H1 (cell line): ENCODE measurements around the gene TEN1. TPM values are rescaled to one million over a fixed set of nuclear protein-coding genes. Genes with fewer than 3 reads are reported as not detected.

Experiments
- CTCF ChIA-PET: fragments of 300-600 bp; sonication (Branson Sonifier 250); formaldehyde crosslinking; loops from one replicate; lab custom pipeline; 2021; ENCODE audit not compliant: partially characterized antibody; lab: Charles Lee
- POLR2A ChIA-PET: fragments of 300-600 bp; sonication (Branson Sonifier 250); formaldehyde crosslinking; loops from one replicate; lab custom pipeline; 2021; ENCODE audit warnings: inconsistent platforms; ENCODE audit not compliant: partially characterized antibody; lab: Charles Lee
- DNase-seq, 2 experiments: peaks; one replicate each; pipeline versions ENCODE4 v3.0.0 to v3.0.0-alpha.2; 2010 to 2022; ENCODE audit warnings: low spot score in 2 of 2, low read depth in 1 of 2, mixed read lengths in 1 of 2
- FAIRE-seq: peaks from 2 replicates; lab custom pipeline; 2011; peaks lifted over from hg19 to GRCh38; lab: Jason Lieb, UNC
- H2AFZ ChIP-seq: 2 replicates; pipeline ENCODE4 v1.8.1; 2012; ENCODE audit warnings: low read length, inconsistent platforms
- H2AK5ac ChIP-seq: 2 replicates; pipeline ENCODE4 v1.6.1; 2013; ENCODE audit warnings: low read depth, low read length
- H2BK120ac ChIP-seq: replicated peaks from 2 replicates; pipeline ENCODE3; 2013; ENCODE audit warnings: low read depth, low read length, inconsistent platforms
- H2BK12ac ChIP-seq: 2 replicates; pipeline ENCODE4 v1.6.1; 2013; ENCODE audit warnings: low read depth, low read length
- H2BK15ac ChIP-seq: 2 replicates; pipeline ENCODE4 v1.6.1; 2013; ENCODE audit warnings: low read length
- H2BK20ac ChIP-seq: 2 replicates; pipeline ENCODE4 v1.6.1; 2013; ENCODE audit warnings: low read length
- H2BK5ac ChIP-seq: 2 replicates; pipeline ENCODE4 v1.6.1; 2013; ENCODE audit warnings: low read depth, low read length
- H3K14ac ChIP-seq: 2 replicates; pipeline ENCODE4 v1.6.1; 2013; ENCODE audit warnings: inconsistent platforms; ENCODE audit not compliant: insufficient read length
- H3K18ac ChIP-seq: 2 replicates; pipeline ENCODE4 v1.6.1; 2013; ENCODE audit warnings: low read length; ENCODE audit errors: extremely low read depth
- H3K23ac ChIP-seq: 2 replicates; pipeline ENCODE4 v1.6.1; 2013; ENCODE audit warnings: inconsistent platforms; ENCODE audit not compliant: insufficient read length
- H3K23me2 ChIP-seq: 2 replicates; pipeline ENCODE4 v1.6.1; 2013; ENCODE audit warnings: low read depth, low read length
- H3K27ac ChIP-seq: 2 replicates; pipeline ENCODE4 v1.6.1; 2011; ENCODE audit warnings: low read depth, low read length, inconsistent platforms
- H3K27me3 ChIP-seq, 4 experiments: replicated peaks in 1 of 4; 1 replicate in 1 of 4; 2 replicates in 3 of 4; pipeline versions ENCODE4 v1.6.1 to v1.8.1; 2011 to 2013; ENCODE audit warnings: low read length in 3 of 4, mild to moderate bottlenecking in 3 of 4, inconsistent platforms in 2 of 4, mixed read lengths in 2 of 4, moderate library complexity in 1 of 4; ENCODE audit not compliant: control insufficient read depth in 3 of 4, insufficient read depth in 3 of 4; ENCODE audit errors: extremely low read depth in 1 of 4
- H3K36me3 ChIP-seq, 4 experiments: 2 replicates each; pipeline versions ENCODE4 v1.6.1 to v1.8.1; 2011 to 2013; ENCODE audit warnings: mild to moderate bottlenecking in 4 of 4, low read length in 3 of 4, moderate library complexity in 2 of 4, control low read depth in 1 of 4, inconsistent platforms in 1 of 4; ENCODE audit not compliant: insufficient read depth in 4 of 4, control insufficient read depth in 2 of 4
- H3K4ac ChIP-seq: replicated peaks from 2 replicates; pipeline ENCODE3; 2013; ENCODE audit warnings: low read length, low read depth, mixed read lengths, inconsistent platforms; ENCODE audit not compliant: insufficient read length
- H3K4me1 ChIP-seq, 4 experiments: replicated peaks in 1 of 4; 1 replicate in 1 of 4; 2 replicates in 3 of 4; pipeline versions ENCODE4 v1.6.1 to v1.8.1; 2011 to 2013; ENCODE audit warnings: low read length in 3 of 4, inconsistent platforms in 2 of 4, mixed read lengths in 1 of 4; ENCODE audit not compliant: insufficient read depth in 4 of 4, control insufficient read depth in 3 of 4
- H3K4me2 ChIP-seq, 2 experiments: 2 replicates each; pipeline versions ENCODE4 v1.6.1 to v1.8.1; 2011 to 2013; ENCODE audit warnings: low read depth in 2 of 2, low read length in 2 of 2, control low read depth in 1 of 2, inconsistent platforms in 1 of 2, mild to moderate bottlenecking in 1 of 2; ENCODE audit not compliant: insufficient read depth in 1 of 2
- H3K4me3 ChIP-seq, 4 experiments: fragments of 200-600, 300-600 bp in 1 of 4; sonication (generic), shearing (Covaris generic), sonication (Bioruptor Twin) in 1 of 4; 2 replicates each; pipeline versions ENCODE4 v1.5.1 to v1.8.1; 2011 to 2016; ENCODE audit warnings: low read length in 4 of 4, low read depth in 3 of 4, control low read depth in 2 of 4, inconsistent platforms in 2 of 4, mild to moderate bottlenecking in 2 of 4, mixed read lengths in 1 of 4, moderate library complexity in 1 of 4; ENCODE audit not compliant: insufficient read depth in 2 of 4; ENCODE audit errors: extremely low read depth in 1 of 4
- H3K56ac ChIP-seq: replicated peaks from 2 replicates; pipeline ENCODE3; 2013; ENCODE audit warnings: low read depth, mild to moderate bottlenecking, mixed read lengths, low read length, inconsistent platforms; ENCODE audit not compliant: insufficient read length
- H3K79me1 ChIP-seq: 2 replicates; pipeline ENCODE4 v1.6.1; 2013; ENCODE audit warnings: low read depth, low read length, control low read depth
- H3K79me2 ChIP-seq, 2 experiments: 2 replicates each; pipeline versions ENCODE4 v1.6.1 to v1.8.1; 2012 to 2013; ENCODE audit warnings: low read length in 2 of 2, mild to moderate bottlenecking in 2 of 2, inconsistent platforms in 1 of 2; ENCODE audit not compliant: insufficient read depth in 2 of 2, control insufficient read depth in 1 of 2
- H3K9ac ChIP-seq, 4 experiments: replicated peaks in 1 of 4; 1 replicate in 1 of 4; 2 replicates in 3 of 4; pipeline versions ENCODE4 v1.6.1 to v1.8.1; 2011 to 2013; ENCODE audit warnings: low read depth in 3 of 4, low read length in 3 of 4, control low read depth in 2 of 4, mild to moderate bottlenecking in 2 of 4, moderate library complexity in 2 of 4, inconsistent platforms in 1 of 4; ENCODE audit errors: extremely low read depth in 1 of 4
- H3K9me3 ChIP-seq, 2 experiments: 2 replicates each; pipeline versions ENCODE4 v1.6.1 to v1.8.1; 2012 to 2013; ENCODE audit warnings: mild to moderate bottlenecking in 2 of 2, moderate library complexity in 2 of 2, control low read depth in 1 of 2, inconsistent platforms in 1 of 2, low read depth in 1 of 2, low read length in 1 of 2, mixed read lengths in 1 of 2; ENCODE audit not compliant: insufficient read depth in 2 of 2
- H4K20me1 ChIP-seq, 2 experiments: replicated peaks in 1 of 2; 2 replicates each; pipeline versions ENCODE3 to v1.8.1; 2011 to 2013; ENCODE audit warnings: inconsistent platforms in 2 of 2, low read length in 2 of 2, mild to moderate bottlenecking in 1 of 2; ENCODE audit not compliant: insufficient read depth in 2 of 2, control insufficient read depth in 1 of 2
- H4K5ac ChIP-seq: 2 replicates; pipeline ENCODE4 v1.6.1; 2013; ENCODE audit warnings: low read length, low read depth, mixed read lengths, inconsistent platforms; ENCODE audit not compliant: insufficient read length
- H4K8ac ChIP-seq: 2 replicates; pipeline ENCODE4 v1.8.0; 2013; ENCODE audit warnings: mild to moderate bottlenecking, moderate library complexity, low read length, inconsistent platforms; ENCODE audit not compliant: insufficient read depth; ENCODE audit errors: extremely low read depth
- H4K91ac ChIP-seq: replicated peaks from 2 replicates; pipeline ENCODE3; 2013; ENCODE audit warnings: low read length, mixed read lengths, inconsistent platforms; ENCODE audit not compliant: insufficient read length
- ATF3 ChIP-seq: IDR thresholded peaks from 2 replicates; pipeline ENCODE4 v1.6.1; 2011; ENCODE audit warnings: low read depth, mild to moderate bottlenecking, low read length; ENCODE audit not compliant: insufficient read depth
- BACH1 ChIP-seq: IDR thresholded peaks from 2 replicates; pipeline ENCODE4 v1.6.1; 2012; ENCODE audit warnings: low read length, improper control_type of control experiment
- HDAC2 ChIP-seq, 2 experiments: fragments of 300-600 bp in 1 of 2; sonication (generic) in 1 of 2; IDR thresholded peaks; 2 replicates each; pipeline ENCODE4 v1.6.1; 2011 to 2012; ENCODE audit warnings: low read depth in 2 of 2, low read length in 2 of 2, mild to moderate bottlenecking in 2 of 2, moderate library complexity in 2 of 2, borderline replicate concordance in 1 of 2, inconsistent platforms in 1 of 2
- KDM1A ChIP-seq: fragments of 200-600, 300-600 bp; sonication (generic); IDR thresholded peaks from 2 replicates; pipeline ENCODE4 v1.7.1; 2016; ENCODE audit warnings: mild to moderate bottlenecking, low read length, borderline replicate concordance
- RAD21 ChIP-seq, 2 experiments: IDR thresholded peaks in 1 of 2; conservative IDR thresholded peaks in 1 of 2; 2 replicates each; pipeline ENCODE4 v1.6.1; 2011; ENCODE audit warnings: low read depth in 2 of 2, low read length in 2 of 2, improper control_type of control experiment in 1 of 2, inconsistent platforms in 1 of 2, mild to moderate bottlenecking in 1 of 2, moderate library complexity in 1 of 2
- SIRT6 ChIP-seq: IDR thresholded peaks from one replicate; pipeline ENCODE4 v1.7.1; 2012; ENCODE audit warnings: low read length, inconsistent platforms
- SIX5 ChIP-seq: IDR thresholded peaks from 2 replicates; pipeline ENCODE4 v1.6.1; 2011; ENCODE audit warnings: mild to moderate bottlenecking, low read depth, low read length
- YY1 ChIP-seq: IDR thresholded peaks from 2 replicates; pipeline ENCODE4 v1.6.1; 2011; ENCODE audit warnings: low read depth, mild to moderate bottlenecking, low read length
- WGBS, 2 experiments: shearing (Covaris generic) in 1 of 2; methylation state at CpG; one replicate each; pipeline versions ENCODE4 v1.1.6 to v1.1.7; 2013 to 2015; ENCODE audit warnings: low lambda C conversion rate in 2 of 2, mixed read lengths in 2 of 2, inconsistent platforms in 1 of 2, low coverage in 1 of 2, missing lambda C conversion rate in 1 of 2; ENCODE audit not compliant: insufficient replicate concordance in 2 of 2, insufficient coverage in 1 of 2, insufficient read length in 1 of 2; ENCODE audit errors: extremely low coverage in 1 of 2, missing lambda C conversion rate in 1 of 2; 5-methylcytosine and 5-hydroxymethylcytosine counted together
- polyA plus RNA-seq, 7 experiments: library from polyadenylated mRNA; depleted of rRNA in 3 of 7; stranded (reverse) in 5 of 7; unstranded in 2 of 7; fragments of >200 nt in 5 of 7; fragments of 200-250 nt in 2 of 7; gene quantifications; 1 replicate in 5 of 7; 2 replicates in 1 of 7; 4 replicates in 1 of 7; pipeline versions ENCODE4 v1.2.1 to v1.2.3, GENCODE V29; 2011 to 2013; ENCODE audit warnings: missing spikeins in 2 of 7, mixed read lengths in 2 of 7
- total RNA-seq: library from RNA; stranded (reverse); fragmentation: NEBNext Ultra II Directional; extraction: Animal tissue kit (Norgen Biotek cat#: 25700); gene quantifications from 2 replicates; pipeline ENCODE4 v1.2.1, GENCODE V29; 2021
- TF ChIP-seq, protein P1 (sequence below), 3 experiments: IDR thresholded peaks; 1 replicate in 2 of 3; 2 replicates in 1 of 3; pipeline versions ENCODE4 v1.5.1 to v1.6.1; 2011; ENCODE audit warnings: low read length in 3 of 3, mild to moderate bottlenecking in 3 of 3, inconsistent platforms in 2 of 3, low read depth in 1 of 3, moderate library complexity in 1 of 3; ENCODE audit not compliant: insufficient read depth in 1 of 3; ENCODE audit errors: control extremely low read depth in 1 of 3

The TEN1 gene
- total and polyA plus RNA-seq, 2 of the 8 experiments (the other 6 are each of a cell fraction or from before 2014, with no cell fraction given) = 15.9 to 18.7 TPM

- H3K9me3 ChIP-seq = no peaks in the 10 kb centered on the region
- no peak overlapping the region for H3K4ac ChIP-seq
- H3K18ac ChIP-seq = no peak overlapping the region
- H3K27me3 ChIP-seq = no peaks in the 10 kb centered on the region
- H3K4me3 ChIP-seq = no peak overlapping the region
- no peak overlapping the region for H2BK12ac ChIP-seq
- TF ChIP-seq YY1 (no peak), SIRT6 (no peak), ATF3 (no peak), KDM1A (no peak), RAD21 (IDR thresholded peaks at IDR 0.05 in 1 of 2, conservative IDR thresholded peaks at IDR 0.05 in 1 of 2; ENCODE audit: low read depth in 2 of 2, low read length in 2 of 2) (peak in 1 of 2 experiments; percentile 1; a peak in 1 of 4 replicates), HDAC2 (IDR thresholded peaks at IDR 0.05; ENCODE audit: borderline replicate concordance in 1 of 2, low read depth in 2 of 2, low read length in 2 of 2) (no peak), BACH1 (no peak), SIX5 (no peak)
- TF ChIP-seq, protein P1, sequence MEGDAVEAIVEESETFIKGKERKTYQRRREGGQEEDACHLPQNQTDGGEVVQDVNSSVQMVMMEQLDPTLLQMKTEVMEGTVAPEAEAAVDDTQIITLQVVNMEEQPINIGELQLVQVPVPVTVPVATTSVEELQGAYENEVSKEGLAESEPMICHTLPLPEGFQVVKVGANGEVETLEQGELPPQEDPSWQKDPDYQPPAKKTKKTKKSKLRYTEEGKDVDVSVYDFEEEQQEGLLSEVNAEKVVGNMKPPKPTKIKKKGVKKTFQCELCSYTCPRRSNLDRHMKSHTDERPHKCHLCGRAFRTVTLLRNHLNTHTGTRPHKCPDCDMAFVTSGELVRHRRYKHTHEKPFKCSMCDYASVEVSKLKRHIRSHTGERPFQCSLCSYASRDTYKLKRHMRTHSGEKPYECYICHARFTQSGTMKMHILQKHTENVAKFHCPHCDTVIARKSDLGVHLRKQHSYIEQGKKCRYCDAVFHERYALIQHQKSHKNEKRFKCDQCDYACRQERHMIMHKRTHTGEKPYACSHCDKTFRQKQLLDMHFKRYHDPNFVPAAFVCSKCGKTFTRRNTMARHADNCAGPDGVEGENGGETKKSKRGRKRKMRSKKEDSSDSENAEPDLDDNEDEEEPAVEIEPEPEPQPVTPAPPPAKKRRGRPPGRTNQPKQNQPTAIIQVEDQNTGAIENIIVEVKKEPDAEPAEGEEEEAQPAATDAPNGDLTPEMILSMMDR (IDR thresholded peaks at IDR 0.05; ENCODE audit: control extremely low read depth in 1 of 3, insufficient read depth in 1 of 3, low read depth in 1 of 3, low read length in 3 of 3) = 0 out of 4 replicates have a peak, but pooled peaks of 1 of the 3 experiments have one; percentile 6
- TF ChIP-seq, all 59 proteins: peak for 2
- Histone ChIP-seq H2AFZ (no peak overlapping the region), H3K79me2 (no peaks in the 10 kb centered on the region), H3K23me2 (no peaks in the 10 kb centered on the region), H2BK20ac (no peak overlapping the region), H3K79me1 (no peaks in the 10 kb centered on the region), H4K20me1 (no peaks in the 10 kb centered on the region), H2BK5ac (no peak overlapping the region), H4K91ac (no peak overlapping the region), H3K27ac (no peak overlapping the region), H4K8ac (no peak overlapping the region), H2BK120ac (no peak overlapping the region), H4K5ac (no peak overlapping the region), H3K23ac (no peak overlapping the region), H3K36me3 (peaks cover 3 to 9% (median 5%) of the 10 kb centered on the region in 4 experiments; a peak in 5 of 8 replicates), H3K4me1 (no peaks in the 10 kb centered on the region; a peak in 3 of 7 replicates), H2AK5ac (no peak overlapping the region; the same call in 1 of the 2 replicates), H3K56ac (no peak overlapping the region), H3K14ac (no peak overlapping the region), H2BK15ac (no peak overlapping the region), H3K9ac (no peak overlapping the region), H3K4me2 (no peak overlapping the region)
- FAIRE-seq (no peak), DNase-seq (no peak)
- WGBS, 2 experiments = 87% methylated on average over 7 of the region's 7 CpGs; no CpG with 5 or more reads in 1 of the 2 experiments
- ChIA-PET POLR2A (interaction anchor here (1.1 to 2.3 kb wide), 4 partner anchors 15 to 215 kb away, joined by 3 to 7 read pairs (median 4); partner anchors contain the start of gene FBF1), CTCF (interaction anchor here (0.6 to 32.0 kb wide), 8 partner anchors 10 to 284 kb away, joined by 3 to 885 read pairs (median 4); partner anchors contain the start of genes MRPL38 and TRIM65)
Observed at GRCh38 chr17:75995385-75995925, 16.4 kb downstream of the TEN1 start.
